ENCODE results near the gene SLC27A1. TPM values are rescaled to one million over a fixed set of nuclear protein-coding genes. Genes with fewer than 3 reads are reported as not detected.

Gene SLC27A1
- total and polyA plus RNA-seq, 9 of the 15 experiments (the other 6 are each of a cell fraction or from before 2014, with no cell fraction given): 0.06 to 3.0 (median 1.1) TPM

DNA sequence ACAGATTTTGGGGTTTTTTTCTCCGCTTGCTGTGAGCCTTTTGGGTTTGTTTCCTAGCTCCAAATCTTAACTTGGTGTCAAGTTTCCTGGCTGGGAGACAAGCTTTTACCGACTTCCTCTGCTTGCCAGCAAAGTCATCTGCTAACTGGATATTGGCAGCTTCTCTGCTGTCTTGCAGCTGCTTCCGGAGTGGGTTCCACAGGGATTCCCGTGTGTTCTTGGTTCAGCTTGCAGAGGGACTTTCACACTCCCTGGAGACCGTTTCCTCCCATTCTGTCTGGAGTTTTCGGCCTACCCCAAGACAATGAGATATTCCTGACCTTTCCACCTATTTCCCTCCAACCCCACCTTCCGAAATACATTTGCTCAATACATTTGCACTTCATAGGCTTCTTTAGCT, 82.9 kb downstream of the SLC27A1 start (continued):
- TF ChIP-seq CBX5 (IDR thresholded peaks at IDR 0.05; ENCODE audit: borderline replicate concordance, low read depth): no peak
- no peak for TF ChIP-seq NKRF (IDR thresholded peaks at IDR 0.05; ENCODE audit: borderline replicate concordance)
- TF ChIP-seq NCOR1 (IDR thresholded peaks at IDR 0.05): no peak
- no peak for TF ChIP-seq ELF2 (CRISPR knock-in tag; IDR thresholded peaks at IDR 0.05)
- no peak for TF ChIP-seq ZNF274 (IDR thresholded peaks at IDR 0.05; ENCODE audit: borderline replicate concordance, low read depth, low read length)
- TF ChIP-seq GABPB1 (CRISPR knock-in tag; IDR thresholded peaks at IDR 0.05): 0 out of 2 replicates have a peak, but pooled peaks have one; percentile 21
- no peak for TF ChIP-seq ZFP1 (CRISPR knock-in tag; IDR thresholded peaks at IDR 0.05)
- no peak for TF ChIP-seq HOMEZ (CRISPR knock-in tag; IDR thresholded peaks at IDR 0.05)
- TF ChIP-seq CTCFL (IDR thresholded peaks at IDR 0.05; ENCODE audit: borderline replicate concordance, insufficient read depth, low read depth, low read length, poor library complexity, severe bottlenecking): no peak
- peak; percentile 34; the same call in 1 of the 2 replicates for TF ChIP-seq HDAC2 (IDR thresholded peaks at IDR 0.05)
- TF ChIP-seq SMC3 (conservative IDR thresholded peaks at IDR 0.05; ENCODE audit: insufficient read depth, low read depth, low read length): no peak
- peak; percentile 42; the same call in 1 of the 2 replicates for TF ChIP-seq SMARCA4 (IDR thresholded peaks at IDR 0.05)
- TF ChIP-seq BHLHE40 (IDR thresholded peaks at IDR 0.05; ENCODE audit: low read length): 0 out of 2 replicates have a peak, but pooled peaks have one; percentile 11
- TF ChIP-seq RBBP5 (IDR thresholded peaks at IDR 0.05; ENCODE audit: borderline replicate concordance, insufficient read depth, low read length, poor library complexity, severe bottlenecking): peak; percentile 62
- TF ChIP-seq PKNOX1 (IDR thresholded peaks at IDR 0.05): peak; percentile 44
- TF ChIP-seq ZNF589 (CRISPR knock-in tag; IDR thresholded peaks at IDR 0.05; ENCODE audit: low read depth): no peak
- TF ChIP-seq SREBF1 (IDR thresholded peaks at IDR 0.05; ENCODE audit: borderline replicate concordance, low read depth, low read length): no peak
- TF ChIP-seq PHB2 (IDR thresholded peaks at IDR 0.05; ENCODE audit: low read depth): no peak
- TF ChIP-seq E2F3 (CRISPR knock-in tag; IDR thresholded peaks at IDR 0.05): 0 out of 2 replicates have a peak, but pooled peaks have one; percentile 41
- peak; percentile 79 for TF ChIP-seq SPI1 (IDR thresholded peaks at IDR 0.05; ENCODE audit: borderline replicate concordance, low read depth, low read length)
- TF ChIP-seq ATF7 (IDR thresholded peaks at IDR 0.05): 0 out of 2 replicates have a peak, but pooled peaks have one; percentile 48
- TF ChIP-seq TAF7 (tag; IDR thresholded peaks at IDR 0.05): no peak
- no peak for TF ChIP-seq ZBTB26 (CRISPR knock-in tag; IDR thresholded peaks at IDR 0.05)
